NCI-H748 (cell line): ENCODE measurements around the gene CHD3.
A peak's percentile ranks its signal among the peaks of the same experiment; 100 is the strongest.

ENCODE experiments used
- DNase-seq: peaks from one replicate; lab custom pipeline; 2025; ENCODE audit not compliant: unreplicated experiment; lab: John Stamatoyannopoulos, UW

CHD3 gene

GRCh38 chr17:7888184-7888920 lies at the start of gene CHD3:
TSS of gene CHD3 (plus strand) at chr17:7888789. CDS start at chr17:7889001, 212 bp downstream.
- DNase-seq, result peak; percentile 81

DNA sequence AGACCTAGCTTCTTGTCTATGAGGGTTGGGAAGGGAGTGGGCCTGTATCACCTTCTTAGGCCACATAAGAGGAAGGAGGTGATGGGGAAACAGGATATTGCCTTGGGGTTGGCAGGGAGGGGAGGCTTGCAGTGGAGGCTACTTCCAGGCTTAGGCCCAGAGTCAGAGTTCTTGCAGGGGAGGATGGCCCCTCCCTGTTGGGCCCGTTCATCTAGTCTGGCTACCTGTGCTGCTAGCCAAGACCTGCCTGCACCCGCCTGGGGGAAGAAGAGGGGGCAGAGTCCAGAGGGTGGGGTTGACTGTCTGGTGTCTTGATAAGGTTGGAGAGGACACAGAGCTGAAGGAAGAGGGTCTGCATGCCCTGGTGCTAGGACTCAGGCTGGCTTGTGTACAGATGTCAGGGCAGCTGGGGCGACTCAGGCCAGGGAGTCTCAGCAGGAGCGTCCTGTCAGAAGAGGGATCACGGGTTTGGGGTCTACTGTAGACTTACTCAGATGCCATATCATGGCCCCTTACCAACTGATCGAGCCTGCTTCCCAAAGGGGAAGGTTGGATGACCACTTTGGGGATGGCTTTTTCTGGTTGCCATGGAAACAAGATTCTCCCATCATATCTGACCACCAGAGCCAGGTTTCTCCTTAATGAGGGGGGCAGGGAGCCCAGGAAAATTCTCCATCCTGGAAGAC lies 49.3 kb upstream of the CHD3 start:
- no peak for DNase-seq

DNA sequence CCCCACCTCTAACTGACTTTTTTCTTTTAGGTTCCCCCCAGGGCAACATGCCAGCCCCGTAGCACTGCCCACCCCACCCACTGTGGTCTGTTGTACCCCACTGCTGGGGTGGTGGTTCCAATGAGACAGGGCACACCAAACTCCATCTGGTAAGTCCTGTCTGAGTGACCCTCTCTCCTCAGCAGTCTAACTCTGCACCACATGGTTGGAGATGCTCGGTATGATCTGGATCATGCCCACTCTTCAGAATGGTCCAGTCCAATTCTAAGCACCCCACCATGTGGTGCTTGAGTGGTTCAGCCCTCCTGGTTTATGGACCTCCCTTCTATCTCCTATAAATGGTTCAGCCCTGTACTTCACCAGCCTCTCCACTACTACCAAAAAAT lies 48.7 kb upstream of the CHD3 start:
- DNase-seq, result peak; percentile 29

- DNase-seq, result no peak
These were observed 48.1 kb upstream of the CHD3 start for GRCh38 chr17:7840441-7840840.

- DNase-seq, result no peak
These were observed 47.7 kb upstream of the CHD3 start for GRCh38 chr17:7840875-7841274.

- peak; percentile 87 for DNase-seq
These were observed 47.1 kb upstream of the CHD3 start for GRCh38 chr17:7841396-7841914.

- peak; percentile 92 for DNase-seq
These were observed 46.6 kb upstream of the CHD3 start for GRCh38 chr17:7841915-7842379.

- peak; percentile 87 for DNase-seq
These were observed 46.0 kb upstream of the CHD3 start for GRCh38 chr17:7842380-7843256.

GRCh38 chr17:7843257-7843535 lies 45.4 kb upstream of the CHD3 start:
- DNase-seq, result peak; percentile 74

DNA sequence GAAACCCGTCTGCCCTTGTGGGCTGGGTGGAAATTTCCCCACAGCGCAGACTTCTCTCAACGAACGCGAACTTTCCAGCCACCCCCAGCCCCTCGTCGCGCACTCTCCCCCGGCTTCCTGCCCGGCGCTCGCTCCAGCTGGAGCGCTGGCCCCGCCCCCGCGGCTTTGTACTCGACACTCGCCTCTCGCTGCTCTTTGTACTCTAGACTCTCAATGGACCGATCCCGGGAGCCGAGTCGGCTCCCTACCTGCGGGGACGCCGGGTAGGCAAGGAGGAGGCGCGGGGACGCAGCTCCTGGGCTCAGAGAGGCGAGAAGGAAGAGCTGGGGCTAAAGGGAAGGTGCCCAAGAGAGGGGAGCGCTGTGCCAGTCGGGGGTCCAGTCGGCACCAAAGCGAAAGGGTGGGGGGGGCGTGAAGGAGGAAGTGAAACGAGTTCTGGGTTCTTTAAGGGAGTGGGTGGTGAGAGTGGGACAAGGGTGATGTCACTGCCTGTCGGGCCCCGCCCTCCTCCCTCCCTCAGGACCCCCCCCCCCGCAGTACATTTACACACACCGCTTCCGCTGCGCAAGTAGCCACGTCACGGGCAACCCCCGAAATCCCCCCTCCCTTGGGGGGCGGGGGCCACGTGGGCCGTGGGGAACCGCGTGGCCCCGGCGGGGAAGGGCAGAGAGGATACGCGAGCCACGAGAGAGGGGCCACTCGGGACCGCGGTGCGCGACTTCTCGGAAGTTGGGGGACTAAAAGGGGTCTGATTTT lies 44.9 kb upstream of the CHD3 start:
- DNase-seq, result peak; percentile 95

- peak; percentile 95 for DNase-seq
These were observed 44.1 kb upstream of the CHD3 start for GRCh38 chr17:7844292-7845154.

GRCh38 chr17:7845359-7846062 lies 43.1 kb upstream of the CHD3 start:
- no peak for DNase-seq

- no peak for DNase-seq
These were observed 42.4 kb upstream of the CHD3 start for GRCh38 chr17:7846063-7846735.

GRCh38 chr17:7846765-7847661 lies 41.6 kb upstream of the CHD3 start:
- no peak for DNase-seq

GRCh38 chr17:7848131-7848579 lies 40.4 kb upstream of the CHD3 start:
- no peak for DNase-seq

GRCh38 chr17:7848739-7849129 lies 39.9 kb upstream of the CHD3 start:
- DNase-seq, result no peak

DNA sequence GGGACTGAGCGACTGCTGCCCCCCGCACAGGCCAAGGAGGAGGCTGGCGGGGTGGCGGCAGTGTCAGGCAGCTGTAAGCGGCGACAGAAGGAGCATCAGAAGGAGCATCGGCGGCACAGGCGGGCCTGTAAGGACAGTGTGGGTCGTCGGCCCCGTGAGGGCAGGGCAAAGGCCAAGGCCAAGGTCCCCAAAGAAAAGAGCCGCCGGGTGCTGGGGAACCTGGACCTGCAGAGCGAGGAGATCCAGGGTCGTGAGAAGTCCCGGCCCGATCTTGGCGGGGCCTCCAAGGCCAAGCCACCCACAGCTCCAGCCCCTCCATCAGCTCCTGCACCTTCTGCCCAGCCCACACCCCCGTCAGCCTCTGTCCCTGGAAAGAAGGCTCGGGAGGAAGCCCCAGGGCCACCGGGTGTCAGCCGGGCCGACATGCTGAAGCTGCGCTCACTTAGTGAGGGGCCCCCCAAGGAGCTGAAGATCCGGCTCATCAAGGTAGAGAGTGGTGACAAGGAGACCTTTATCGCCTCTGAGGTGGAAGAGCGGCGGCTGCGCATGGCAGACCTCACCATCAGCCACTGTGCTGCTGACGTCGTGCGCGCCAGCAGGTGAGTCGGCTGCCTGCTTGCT lies 39.3 kb upstream of the CHD3 start:
- no peak for DNase-seq
